Tibial nerve (tissue), 4 donors: ENCODE data around the gene ROMO1.

Source experiments
- CTCF ChIP-seq, 5 experiments: fragments of 200-600 bp in 3 of 5; fragments of 450-650 bp in 2 of 5; sonication (generic) in 3 of 5; IDR thresholded peaks; one replicate each; pipeline ENCODE4 v1.5.1; 2016 to 2019; ENCODE audit warnings: antibody characterized with exemption in 5 of 5, mild to moderate bottlenecking in 3 of 5, moderate library complexity in 2 of 5
- EP300 ChIP-seq, 2 donors: sonication (generic); formaldehyde crosslinking; IDR thresholded peaks; one replicate each; pipeline ENCODE4 v1.6.1; 2017; ENCODE audit warnings: antibody characterized with exemption in 2 of 2, mild to moderate bottlenecking in 1 of 2

- TF ChIP-seq CTCF (IDR thresholded peaks at IDR 0.05) (no peak), EP300 (IDR thresholded peaks at IDR 0.05) (no peak)
Measured at GRCh38 chr20:35669221-35669620, 30.0 kb upstream of the ROMO1 start.
